ENCODE data around the gene PSMD9. TPM values are rescaled to one million over a fixed set of nuclear protein-coding genes. Genes with fewer than 3 reads are reported as not detected.

Gene PSMD9
- total RNA-seq, 4 donors from 2014 or later, result 21.7 to 57.3 (median 46.2) TPM

- Histone ChIP-seq H3K4me1 (peaks cover 21 to 55% (median 29%) of the 10 kb centered on the region in 4 donors), H3K4me3 (no peak overlapping the region), H3K36me3 (peaks cover 0 to 21% (median 9%) of the 10 kb centered on the region in 4 donors), H3K27me3 (no peaks in the 10 kb centered on the region), H3K9me3 (no peaks in the 10 kb centered on the region), H3K27ac (no peak overlapping the region)
- intact Hi-C loops (cut with DNase I; ENCODE audit: low total_unique reads) (no loop called here), in situ Hi-C loops (cut with MboI; ENCODE audit: low pct_ligation_motif_present in 1 of 4, low pct_unique_long_range_greater_than_20kb in 1 of 4, low sequenced_read_pairs in 3 of 4) (no loop called here)
- WGBS, 2 donors (ENCODE audit: low coverage in 1 of 2), result 77 to 94% methylated on average over 2 to 13 of the region's 13 CpGs
- DNase-seq, result no peak
- TF ChIP-seq POLR2AphosphoS5 (IDR thresholded peaks at IDR 0.05) (no peak), CTCF (IDR thresholded peaks at IDR 0.05) (no peak), EP300 (IDR thresholded peaks at IDR 0.05; ENCODE audit: low read depth) (no peak), POLR2A (IDR thresholded peaks at IDR 0.05) (no peak)
Measured at GRCh38 chr12:121892673-121893561, 4.3 kb downstream of the PSMD9 start.

- no peaks in the 10 kb centered on the region for H3K9me3 ChIP-seq
- H3K36me3 ChIP-seq, result peaks cover 0 to 21% (median 9%) of the 10 kb centered on the region in 4 donors
- in situ Hi-C loops (cut with MboI; ENCODE audit: low pct_ligation_motif_present in 1 of 4, low pct_unique_long_range_greater_than_20kb in 1 of 4, low sequenced_read_pairs in 3 of 4) (no loop called here), intact Hi-C loops (cut with DNase I; ENCODE audit: low total_unique reads) (no loop called here)
- no peaks in the 10 kb centered on the region for H3K27me3 ChIP-seq
- WGBS, 2 donors (ENCODE audit: low coverage in 1 of 2), result 31 to 47% methylated on average over 1 of the region's 1 CpG
- peak overlapping the region in 2 of 4 donors; percentile 9 to 20 for H3K27ac ChIP-seq
- H3K4me3 ChIP-seq, result no peak overlapping the region
- no peak for DNase-seq
- H3K4me1 ChIP-seq, result peaks cover 21 to 51% (median 27%) of the 10 kb centered on the region in 4 donors
- no peak for TF ChIP-seq POLR2A (IDR thresholded peaks at IDR 0.05)
Measured at GRCh38 chr12:121893961-121894460, 5.4 kb downstream of the PSMD9 start.

- H3K4me3 ChIP-seq, result no peak overlapping the region
- no peak for DNase-seq
- in situ Hi-C loops (cut with MboI; ENCODE audit: low pct_ligation_motif_present in 1 of 4, low pct_unique_long_range_greater_than_20kb in 1 of 4, low sequenced_read_pairs in 3 of 4) (no loop called here), intact Hi-C loops (cut with DNase I; ENCODE audit: low total_unique reads) (no loop called here)
- peaks cover 17 to 46% (median 21%) of the 10 kb centered on the region in 4 donors for H3K4me1 ChIP-seq
- H3K9me3 ChIP-seq, result no peaks in the 10 kb centered on the region
- peaks cover 0 to 22% (median 11%) of the 10 kb centered on the region in 4 donors for H3K36me3 ChIP-seq
- H3K27me3 ChIP-seq, result no peaks in the 10 kb centered on the region
- peak overlapping the region in 1 of 4 donors; percentile 20 for H3K27ac ChIP-seq
- 30 to 56% methylated on average over 2 to 7 of the region's 7 CpGs for WGBS, 2 donors (ENCODE audit: low coverage in 1 of 2)
- TF ChIP-seq CTCF (IDR thresholded peaks at IDR 0.05) (peak in 1 of 5 experiments; percentile 25), POLR2AphosphoS5 (IDR thresholded peaks at IDR 0.05) (no peak)
Measured at GRCh38 chr12:121894633-121895032, 6.0 kb downstream of the PSMD9 start.

GRCh38 chr12:121898287-121898686 is 9.7 kb downstream of the PSMD9 start:
- Histone ChIP-seq H3K9me3 (no peaks in the 10 kb centered on the region), H3K4me1 (peaks cover 0 to 14% (median 10%) of the 10 kb centered on the region in 4 donors), H3K27me3 (no peaks in the 10 kb centered on the region), H3K36me3 (peaks cover 0 to 54% (median 18%) of the 10 kb centered on the region in 4 donors), H3K4me3 (no peak overlapping the region), H3K27ac (no peak overlapping the region)
- intact Hi-C loops (cut with DNase I; ENCODE audit: low total_unique reads) (no loop called here), in situ Hi-C loops (cut with MboI; ENCODE audit: low pct_ligation_motif_present in 1 of 4, low pct_unique_long_range_greater_than_20kb in 1 of 4, low sequenced_read_pairs in 3 of 4) (no loop called here)
- DNase-seq, result no peak
- no peak for TF ChIP-seq CTCF (IDR thresholded peaks at IDR 0.05)
- TF ChIP-seq EP300 (IDR thresholded peaks at IDR 0.05; ENCODE audit: low read depth), result no peak
- TF ChIP-seq POLR2A (IDR thresholded peaks at IDR 0.05), result no peak
- TF ChIP-seq POLR2AphosphoS5 (IDR thresholded peaks at IDR 0.05), result no peak
- 92% methylated on average over 5 of the region's 5 CpGs; no CpG with 5 or more reads in 1 of the 2 donors for WGBS, 2 donors (ENCODE audit: low coverage in 1 of 2)

Data from transverse colon (tissue), 4 donors.